A673 (cell line): ENCODE results near the gene SPINT4. TPM values are rescaled to one million over a fixed set of nuclear protein-coding genes. Genes with fewer than 3 reads are reported as not detected.

Source experiments
- BruUV-seq: library from RNA; stranded (reverse); fragments of 400-500 nt; replicated peaks from 2 replicates; lab custom pipeline; 2021; lab: Mats Ljungman, UMichigan
- CTCF ChIA-PET: fragments of 300-600 bp; sonication (Branson Sonifier 250); formaldehyde crosslinking; loops from one replicate; lab custom pipeline; 2022; ENCODE audit warnings: antibody characterized with exemption; lab: Charles Lee
- POLR2A ChIA-PET: fragments of 300-600 bp; sonication (Branson Sonifier 250); formaldehyde crosslinking; loops from one replicate; lab custom pipeline; 2022; ENCODE audit warnings: antibody characterized with exemption; ENCODE audit not compliant: low non-redundant PET; lab: Charles Lee
- DNase-seq: peaks from one replicate; pipeline ENCODE4 v3.0.0-alpha.2; 2015; ENCODE audit warnings: low spot score
- H3K27ac ChIP-seq: fragments of 200-600 bp; sonication (generic); 2 replicates; pipeline ENCODE4 v1.5.1; 2016; ENCODE audit warnings: mixed run types, low read depth, mild to moderate bottlenecking, mixed read lengths, antibody characterized with exemption, low read length; ENCODE audit not compliant: poor library complexity, severe bottlenecking
- H3K27me3 ChIP-seq: fragments of 200-600 bp; sonication (generic); replicated peaks from 2 replicates; pipeline ENCODE4 v1.6.1; 2017; ENCODE audit warnings: mixed run types, low read depth, mild to moderate bottlenecking, mixed read lengths, antibody characterized with exemption, low read length; ENCODE audit not compliant: insufficient read depth, poor library complexity
- H3K36me3 ChIP-seq: fragments of 200-600 bp; sonication (generic); 2 replicates; pipeline ENCODE4 v1.6.1; 2016; ENCODE audit warnings: mixed run types, mild to moderate bottlenecking, mixed read lengths, antibody characterized with exemption, low read length; ENCODE audit not compliant: insufficient read depth, poor library complexity, severe bottlenecking
- H3K4me1 ChIP-seq: fragments of 200-600 bp; sonication (generic); 2 replicates; pipeline ENCODE4 v1.6.1; 2017; ENCODE audit warnings: mixed run types, mild to moderate bottlenecking, mixed read lengths, antibody characterized with exemption, low read length; ENCODE audit not compliant: insufficient read depth, poor library complexity, severe bottlenecking
- H3K4me3 ChIP-seq: fragments of 200-600 bp; sonication (generic); 2 replicates; pipeline ENCODE4 v1.5.1; 2016; ENCODE audit warnings: low read depth, mixed run types, mild to moderate bottlenecking, mixed read lengths, low read length; ENCODE audit not compliant: poor library complexity, severe bottlenecking
- H3K9me3 ChIP-seq: fragments of 200-600 bp; sonication (generic); 2 replicates; pipeline ENCODE4 v1.6.1; 2016; ENCODE audit warnings: mixed run types, low read depth, mild to moderate bottlenecking, mixed read lengths, antibody characterized with exemption, low read length; ENCODE audit not compliant: poor library complexity, severe bottlenecking
- EZH2 ChIP-seq: fragments of 200-600 bp; sonication (generic); IDR thresholded peaks from 2 replicates; pipeline ENCODE4 v1.6.1; 2017; ENCODE audit warnings: borderline replicate concordance, low read depth, mild to moderate bottlenecking, mixed read lengths, antibody characterized with exemption, low read length; ENCODE audit not compliant: poor library complexity, severe bottlenecking
- intact Hi-C: fragments of 100-400 bp; cut with micrococcal nuclease; formaldehyde crosslinking; loops from one replicate; pipeline ENCODE4 v1.10.0; 2022; ENCODE audit not compliant: unreplicated experiment
- microRNA-seq: library from miRNA; unstranded; fragments of <30 nt; microRNA quantifications from one replicate; pipeline ENCODE4 v1.2.0, GENCODE V29; 2021
- total RNA-seq: library from RNA; stranded (reverse); gene quantifications from 2 replicates; pipeline ENCODE4 v1.2.3, GENCODE V29; 2021
- TF ChIP-seq, protein P1 (sequence below): fragments of 300-800, 200-600 bp; sonication (generic); conservative IDR thresholded peaks from 2 replicates; pipeline ENCODE4 v1.5.1; 2017; ENCODE audit warnings: low read depth, mild to moderate bottlenecking, antibody characterized with exemption, low read length, moderate library complexity, mixed read lengths

The SPINT4 gene
- total RNA-seq, 1 experiment from 2014 or later, result not detected

DNA sequence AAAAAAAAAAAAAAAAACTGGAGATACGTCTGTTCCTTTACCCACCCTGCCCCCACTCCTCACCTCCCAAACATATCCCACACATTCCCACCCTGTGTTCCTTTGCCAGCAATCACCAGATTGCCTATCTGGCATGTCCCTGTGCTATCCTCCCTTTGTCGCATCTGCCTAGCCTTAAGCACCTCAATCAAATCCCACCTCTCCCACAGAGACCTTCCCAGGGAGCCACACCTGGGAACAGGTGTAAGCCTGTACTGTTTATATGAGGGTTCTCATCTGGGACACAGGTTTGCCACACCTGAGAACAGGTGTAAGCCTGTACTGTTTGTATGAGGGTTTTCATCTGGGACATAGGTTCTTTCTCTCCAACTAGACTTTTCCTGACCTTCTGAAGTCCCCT lies 52.8 kb downstream of the SPINT4 start:
- Histone ChIP-seq H3K36me3 (no peaks in the 10 kb centered on the region), H3K4me1 (no peaks in the 10 kb centered on the region), H3K9me3 (no peaks in the 10 kb centered on the region), H3K27me3 (no peaks in the 10 kb centered on the region), H3K27ac (no peak overlapping the region), H3K4me3 (no peak overlapping the region)
- intact Hi-C loops, result loop anchor here (5.0 to 10.0 kb wide), 2 partner anchors 320 to 458 kb away; no protein-coding TSS in a partner anchor
- TF ChIP-seq, protein P1, sequence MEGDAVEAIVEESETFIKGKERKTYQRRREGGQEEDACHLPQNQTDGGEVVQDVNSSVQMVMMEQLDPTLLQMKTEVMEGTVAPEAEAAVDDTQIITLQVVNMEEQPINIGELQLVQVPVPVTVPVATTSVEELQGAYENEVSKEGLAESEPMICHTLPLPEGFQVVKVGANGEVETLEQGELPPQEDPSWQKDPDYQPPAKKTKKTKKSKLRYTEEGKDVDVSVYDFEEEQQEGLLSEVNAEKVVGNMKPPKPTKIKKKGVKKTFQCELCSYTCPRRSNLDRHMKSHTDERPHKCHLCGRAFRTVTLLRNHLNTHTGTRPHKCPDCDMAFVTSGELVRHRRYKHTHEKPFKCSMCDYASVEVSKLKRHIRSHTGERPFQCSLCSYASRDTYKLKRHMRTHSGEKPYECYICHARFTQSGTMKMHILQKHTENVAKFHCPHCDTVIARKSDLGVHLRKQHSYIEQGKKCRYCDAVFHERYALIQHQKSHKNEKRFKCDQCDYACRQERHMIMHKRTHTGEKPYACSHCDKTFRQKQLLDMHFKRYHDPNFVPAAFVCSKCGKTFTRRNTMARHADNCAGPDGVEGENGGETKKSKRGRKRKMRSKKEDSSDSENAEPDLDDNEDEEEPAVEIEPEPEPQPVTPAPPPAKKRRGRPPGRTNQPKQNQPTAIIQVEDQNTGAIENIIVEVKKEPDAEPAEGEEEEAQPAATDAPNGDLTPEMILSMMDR, result no peak
- no peak for TF ChIP-seq EZH2
- no peak for DNase-seq
- ChIA-PET POLR2A (no interaction called here), CTCF (interaction anchor here (0.7 kb wide), 1 partner anchor 272 kb away, joined by 11 read pairs; no protein-coding TSS in a partner anchor)
- BruUV-seq, result no TSS peak

DNA sequence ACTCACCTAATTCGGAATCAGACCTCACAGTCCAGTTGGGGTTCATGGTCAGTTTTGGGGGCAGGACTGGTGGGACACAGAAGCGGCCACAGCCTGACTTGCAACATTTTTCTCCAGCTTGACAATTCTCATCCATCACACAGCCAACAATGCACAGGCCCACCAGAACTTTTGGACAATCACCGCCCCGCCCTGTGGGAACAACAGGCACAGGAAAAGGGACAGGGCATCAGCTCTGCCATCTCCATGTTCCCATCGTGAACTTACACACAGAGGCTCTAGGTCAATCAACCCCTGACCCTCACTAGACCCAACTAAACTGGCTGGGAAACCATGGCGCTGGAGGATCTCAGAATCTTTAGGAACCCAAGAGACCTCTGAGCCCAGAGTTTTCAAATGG lies 53.3 kb downstream of the SPINT4 start:
- Histone ChIP-seq H3K4me1 (no peaks in the 10 kb centered on the region), H3K4me3 (no peak overlapping the region), H3K27ac (no peak overlapping the region), H3K36me3 (no peaks in the 10 kb centered on the region), H3K9me3 (no peaks in the 10 kb centered on the region), H3K27me3 (no peaks in the 10 kb centered on the region)
- no peak for DNase-seq
- intact Hi-C loops, result loop anchor here (10.0 kb wide), 1 partner anchor 321 kb away; no protein-coding TSS in a partner anchor
- POLR2A ChIA-PET, result no interaction called here
- no TSS peak for BruUV-seq
- CTCF ChIA-PET, result no interaction called here
- TF ChIP-seq EZH2, result no peak
- TF ChIP-seq, protein P1, result no peak

Small RNA genes lying within 50 kb of the gene (microRNA-seq; reads per million reads assigned to microRNA genes)
- gene MIR3617, result not detected

Other genes with a start within 250 kb of the SPINT4 start
- gene SPINT3, start 206.7 kb upstream of the SPINT4 start, total RNA-seq, result not detected in 2 replicates
- gene WFDC6, start 182.9 kb upstream of the SPINT4 start, total RNA-seq, result not detected in 2 replicates
- gene EPPIN, start 174.9 kb upstream of the SPINT4 start, total RNA-seq, result not detected in 2 replicates
- not detected in 2 replicates for gene WFDC8, start 143.1 kb upstream of the SPINT4 start, total RNA-seq
- gene WFDC10A, start 92.6 kb upstream of the SPINT4 start, total RNA-seq, result not detected in 2 replicates
- gene WFDC9, start 91.1 kb upstream of the SPINT4 start, total RNA-seq, result not detected in 2 replicates
- gene WFDC11, start 52.1 kb upstream of the SPINT4 start, total RNA-seq, result not detected in 2 replicates
- not detected in 2 replicates for gene WFDC13, start 20.3 kb upstream of the SPINT4 start, total RNA-seq
- not detected in 2 replicates for gene WFDC10B, start 17.3 kb upstream of the SPINT4 start, total RNA-seq
- gene WFDC3, start 69.5 kb downstream of the SPINT4 start, total RNA-seq, result 0.63 TPM in 1 of 2 replicates, not detected in the other
- 44.6 and 45.9 TPM in 2 replicates for gene DNTTIP1, start 69.6 kb downstream of the SPINT4 start, total RNA-seq
- gene UBE2C, start 90.3 kb downstream of the SPINT4 start, total RNA-seq, result 241 and 249 TPM in 2 replicates
- not detected in 2 replicates for gene TNNC2, start 105.0 kb downstream of the SPINT4 start, total RNA-seq
- gene SNX21, start 111.5 kb downstream of the SPINT4 start, total RNA-seq, result 3.1 and 7.3 TPM in 2 replicates
- 16.9 and 19.8 TPM in 2 replicates for gene ACOT8, start 135.0 kb downstream of the SPINT4 start, total RNA-seq
- 2.6 TPM in 2 replicates for gene ZSWIM3, start 135.3 kb downstream of the SPINT4 start, total RNA-seq
- 13.2 and 14.3 TPM in 2 replicates for gene ZSWIM1, start 158.9 kb downstream of the SPINT4 start, total RNA-seq
- gene SPATA25, start 165.3 kb downstream of the SPINT4 start, total RNA-seq, result 1.9 and 2.0 TPM in 2 replicates
- 3.2 and 3.3 TPM in 2 replicates for gene NEURL2, start 168.9 kb downstream of the SPINT4 start, total RNA-seq
- gene CTSA, start 169.0 kb downstream of the SPINT4 start, total RNA-seq, result 76.7 and 83.5 TPM in 2 replicates
- gene PLTP, start 189.8 kb downstream of the SPINT4 start, total RNA-seq, result 58.3 and 62.8 TPM in 2 replicates
- gene PCIF1, start 212.3 kb downstream of the SPINT4 start, total RNA-seq, result 47.5 and 55.8 TPM in 2 replicates
- 31.9 and 32.9 TPM in 2 replicates for gene ZNF335, start 249.9 kb downstream of the SPINT4 start, total RNA-seq